GM21367 (cell line): ENCODE measurements around the gene FAM168A.

Experiments used
- ATAC-seq: cut with Tn5 transposase; IDR thresholded peaks from one replicate; pipeline ENCODE4 v1.9.1; 2021; ENCODE audit not compliant: unreplicated experiment

Gene FAM168A

GRCh38 chr11:73429121-73429750, 168.7 kb downstream of the FAM168A start:
- no peak for ATAC-seq

- ATAC-seq = no peak
These were observed 169.2 kb downstream of the FAM168A start for GRCh38 chr11:73428699-73429098.

- ATAC-seq = no peak
These were observed 169.7 kb downstream of the FAM168A start for GRCh38 chr11:73428227-73428626.

- no peak for ATAC-seq
These were observed 171.6 kb downstream of the FAM168A start for GRCh38 chr11:73426219-73426850.

- ATAC-seq = no peak
These were observed 172.8 kb downstream of the FAM168A start for GRCh38 chr11:73425108-73425507.

- ATAC-seq = no peak
These were observed 174.4 kb downstream of the FAM168A start for GRCh38 chr11:73423506-73423905.

GRCh38 chr11:73422886-73423285, 175.0 kb downstream of the FAM168A start:
- no peak for ATAC-seq

- no peak for ATAC-seq
These were observed 177.8 kb downstream of the FAM168A start for GRCh38 chr11:73420136-73420535.

GRCh38 chr11:73416786-73417185, 181.1 kb downstream of the FAM168A start:
- no peak for ATAC-seq

GRCh38 chr11:73415854-73416615, 181.9 kb downstream of the FAM168A start:
- no peak for ATAC-seq

GRCh38 chr11:73414977-73415651, 182.8 kb downstream of the FAM168A start:
- no peak for ATAC-seq

GRCh38 chr11:73413256-73413655, 184.7 kb downstream of the FAM168A start:
- no peak for ATAC-seq

- ATAC-seq = no peak
These were observed 185.6 kb downstream of the FAM168A start for GRCh38 chr11:73412308-73412707.

GRCh38 chr11:73411031-73411430, 186.9 kb downstream of the FAM168A start:
- no peak for ATAC-seq

- no peak for ATAC-seq
These were observed 187.3 kb downstream of the FAM168A start for GRCh38 chr11:73410627-73411026.

- ATAC-seq = no peak
These were observed 188.5 kb downstream of the FAM168A start for GRCh38 chr11:73409431-73409830.

- ATAC-seq = no peak
These were observed 191.3 kb downstream of the FAM168A start for GRCh38 chr11:73406619-73407018.

GRCh38 chr11:73406131-73406530, 191.8 kb downstream of the FAM168A start:
- ATAC-seq = no peak

GRCh38 chr11:73405146-73405510, 192.8 kb downstream of the FAM168A start:
- no peak for ATAC-seq

- ATAC-seq = no peak
These were observed 193.3 kb downstream of the FAM168A start for GRCh38 chr11:73404506-73405145.

GRCh38 chr11:73404048-73404447, 193.9 kb downstream of the FAM168A start:
- ATAC-seq = no peak
